ENCODE results near the gene PRRG3.

The PRRG3 gene

GRCh38 chrX:151746502-151746901, 51.2 kb downstream of the PRRG3 start:
- no peak for DNase-seq

DNA sequence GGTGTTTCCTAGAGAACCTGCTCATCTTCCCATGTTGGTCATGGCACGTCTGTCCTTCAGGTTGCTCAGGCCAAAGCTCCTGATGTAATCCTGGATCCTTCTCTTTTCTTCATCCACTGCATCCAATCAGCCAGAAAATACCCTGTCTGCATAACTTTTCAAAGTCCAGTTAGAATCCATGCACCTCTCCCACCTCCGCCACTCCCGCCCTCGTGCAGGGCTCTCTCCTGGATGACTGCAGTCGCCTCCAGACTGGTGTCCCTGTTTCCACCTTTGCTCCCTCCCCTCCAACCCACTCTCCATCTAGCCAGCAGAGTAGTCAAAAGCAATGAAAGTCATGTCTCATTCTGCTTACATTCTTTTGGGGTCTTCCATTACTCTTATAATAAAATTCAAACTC, 55.3 kb downstream of the PRRG3 start:
- DNase-seq = no peak

GRCh38 chrX:151752847-151753246, 57.6 kb downstream of the PRRG3 start:
- DNase-seq = no peak

DNA sequence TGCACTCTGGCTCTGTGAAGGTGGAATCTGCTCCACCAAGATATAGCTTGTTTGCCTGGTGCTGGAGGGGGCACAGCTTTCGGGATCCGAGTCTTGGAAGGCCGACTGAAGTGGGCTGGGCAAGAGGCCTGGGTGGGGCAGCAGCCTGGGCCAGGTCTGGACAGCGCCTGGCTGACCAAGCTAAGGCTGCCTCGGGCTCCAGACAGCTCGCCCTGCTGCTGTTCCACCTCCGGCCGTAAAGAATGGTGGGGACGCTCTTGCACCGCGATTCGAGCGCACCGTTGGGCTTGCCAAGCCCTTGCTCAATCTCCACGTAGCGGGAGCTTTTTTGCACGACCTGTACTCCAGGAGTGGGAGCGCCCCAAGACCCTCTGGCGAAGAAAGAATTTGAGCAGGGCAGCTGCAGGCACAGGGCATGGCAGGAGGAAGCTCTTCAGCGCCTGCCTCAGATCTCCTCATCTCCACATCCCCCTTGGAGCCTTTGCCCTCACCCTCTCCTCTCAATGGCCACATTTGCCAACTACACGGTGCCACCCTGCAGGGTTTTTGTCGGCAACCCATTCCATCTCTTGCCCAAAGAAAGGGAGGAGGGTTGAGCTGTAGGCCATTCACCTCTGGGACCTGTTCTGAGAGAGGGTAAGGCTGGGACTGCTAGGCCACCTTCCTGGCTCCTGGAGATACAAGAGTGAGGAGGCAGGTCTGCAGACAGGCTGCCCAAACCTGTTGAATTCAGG, 58.2 kb downstream of the PRRG3 start:
- DNase-seq = peak; percentile 49

GRCh38 chrX:151754047-151754429, 58.8 kb downstream of the PRRG3 start:
- no peak for DNase-seq

DNA sequence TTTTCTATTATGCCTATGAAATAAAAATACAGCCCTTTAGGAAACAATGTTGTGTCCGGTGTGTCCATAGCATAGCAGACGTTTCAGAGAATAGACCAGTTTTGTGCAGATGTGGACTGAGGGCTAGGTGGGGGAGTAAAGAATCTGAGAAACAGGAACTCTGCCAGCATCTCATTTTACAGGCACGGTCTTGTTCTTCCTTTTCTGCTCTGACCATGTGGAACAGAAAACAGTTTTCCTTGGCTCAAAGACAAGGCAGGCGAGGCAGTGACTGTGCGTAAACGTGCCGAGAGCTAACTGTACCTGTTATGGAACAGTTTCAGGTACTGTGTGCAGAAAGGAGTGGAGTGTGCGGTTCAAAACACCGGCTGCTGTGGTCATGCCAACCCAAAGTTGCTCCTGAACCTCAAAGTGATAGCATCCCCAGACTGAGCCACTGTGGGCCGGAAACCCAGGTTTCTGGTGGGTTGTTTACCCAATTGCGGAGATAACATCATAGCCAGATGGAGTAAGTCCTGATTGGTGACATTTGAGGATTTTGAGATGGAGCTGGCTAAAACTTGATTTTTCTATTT, 59.5 kb downstream of the PRRG3 start:
- no peak for DNase-seq

Data from activated CD4-positive, alpha-beta T cell treated with anti-CD3 and anti-CD28 coated beads, Interleukin-2, Interleukin-6, amounts not matched to agents 100 ng/mL and 50 ng/mL, durations not matched to agents 16 hours and 8 hours (primary cell).